ENCODE data around the gene GNL2. TPM values are rescaled to one million over a fixed set of nuclear protein-coding genes. Genes with fewer than 3 reads are reported as not detected.

Gene GNL2
- total and polyA plus RNA-seq, 9 of the 15 experiments (the other 6 are each of a cell fraction or from before 2014, with no cell fraction given): 156 to 371 (median 263) TPM

GRCh38 chr1:37553927-37554808 lies 41.6 kb downstream of the GNL2 start, which contains the start of gene SNIP1 (continued):
- TF ChIP-seq RNF219 (CRISPR knock-in tag; IDR thresholded peaks at IDR 0.05) (no peak), HCFC1 (IDR thresholded peaks at IDR 0.05; ENCODE audit: low read depth, low read length) (peak; percentile 83), ZNF79 (CRISPR knock-in tag; IDR thresholded peaks at IDR 0.05; ENCODE audit: low read depth) (no peak), MYNN (IDR thresholded peaks at IDR 0.05) (no peak), MYNN (CRISPR knock-in tag; IDR thresholded peaks at IDR 0.05) (no peak), NFE2L1 (tag; IDR thresholded peaks at IDR 0.05; ENCODE audit: borderline replicate concordance, low read depth) (no peak), JUND (IDR thresholded peaks at IDR 0.05; ENCODE audit: borderline replicate concordance, low read depth, low read length) (peak; percentile 41; the same call in 1 of the 2 replicates), JUND (tag; IDR thresholded peaks at IDR 0.05; ENCODE audit: borderline replicate concordance, low read depth, low read length) (peak; percentile 39; the same call in 1 of the 3 replicates), CREB5 (CRISPR knock-in tag; IDR thresholded peaks at IDR 0.05) (no peak), ZNF518B (CRISPR knock-in tag; IDR thresholded peaks at IDR 0.05) (no peak), MAX (CRISPR knock-in tag; IDR thresholded peaks at IDR 0.05) (peak; percentile 58; the same call in 1 of the 2 replicates), THRA (IDR thresholded peaks at IDR 0.05) (no peak), NR2C2 (CRISPR knock-in tag; IDR thresholded peaks at IDR 0.05) (peak; percentile 98), NR2C2 (tag; IDR thresholded peaks at IDR 0.05) (peak; percentile 100), ZNF76 (CRISPR knock-in tag; IDR thresholded peaks at IDR 0.05; ENCODE audit: borderline replicate concordance) (no peak), TBL1XR1 (IDR thresholded peaks at IDR 0.05; ENCODE audit: low read length in 2 of 2) (peak in 1 of 2 experiments; percentile 63; a peak in 2 of 4 replicates), FOXJ2 (tag; IDR thresholded peaks at IDR 0.05) (no peak), ZNF354B (CRISPR knock-in tag; IDR thresholded peaks at IDR 0.05) (no peak), SIN3B (IDR thresholded peaks at IDR 0.05; ENCODE audit: low read depth) (peak; percentile 94)
